Hematopoietic multipotent progenitor cell (in vitro differentiated cells): Measurements from ENCODE around the gene ODAPH. TPM values are rescaled to one million over a fixed set of nuclear protein-coding genes. Genes with fewer than 3 reads are reported as not detected.
"Not testable (repeated sequence)": the region's sequence is repeated elsewhere in the genome, so short reads cannot be mapped to it uniquely, and the experiment has no call there.

Experiments used
- DNase-seq, 3 donors: peaks; one replicate each; pipeline ENCODE4 v3.0.0-alpha.2; 2011 to 2015; ENCODE audit warnings: low read depth in 2 of 3, low spot score in 2 of 3
- total RNA-seq: library from RNA; depleted of rRNA; stranded (reverse); fragments of >200 nt; gene quantifications from one replicate; pipeline ENCODE4 v1.2.3, GENCODE V29; 2012

The ODAPH gene
- total RNA-seq, 1 donor: not detected

DNA sequence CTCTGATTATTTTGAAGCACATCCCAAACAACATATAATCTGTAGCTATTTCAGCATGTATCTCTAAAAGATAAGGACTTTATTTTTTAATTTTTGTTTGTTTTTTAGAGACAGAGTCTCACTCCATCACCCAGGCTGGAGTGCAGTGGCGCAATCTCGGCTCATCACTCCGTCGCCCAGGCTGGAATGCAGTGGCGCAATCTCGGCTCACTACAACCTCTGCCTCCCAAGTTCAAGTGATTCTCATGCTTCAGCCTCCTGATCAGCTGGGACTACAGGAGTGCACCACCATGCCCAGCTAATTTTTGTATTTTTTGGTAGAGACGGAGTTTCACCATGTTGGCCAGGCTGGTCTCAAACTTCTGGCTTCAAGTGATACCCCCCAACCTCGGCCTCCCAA lies 11.6 kb upstream of the ODAPH start:
- DNase-seq: not testable (repeated sequence)

DNA sequence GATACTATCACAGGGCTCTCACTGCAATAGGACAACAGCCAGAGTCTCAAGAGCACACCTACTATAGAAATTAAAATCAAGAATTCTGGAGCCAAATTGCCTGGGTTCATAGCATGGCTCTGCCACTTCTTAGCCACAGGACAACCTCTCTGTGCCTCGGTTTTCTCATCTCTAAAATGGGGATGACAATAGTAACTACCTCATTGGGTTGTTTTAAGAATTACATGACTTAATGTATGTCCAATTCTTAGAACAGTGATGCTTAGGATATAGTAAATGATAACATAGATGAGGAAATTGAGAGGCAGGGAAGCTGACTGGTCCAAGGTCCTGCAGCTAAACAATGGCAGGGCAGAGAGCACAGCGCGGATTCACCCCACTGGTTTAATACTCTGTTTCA lies 11.0 kb upstream of the ODAPH start:
- DNase-seq: no peak

DNA sequence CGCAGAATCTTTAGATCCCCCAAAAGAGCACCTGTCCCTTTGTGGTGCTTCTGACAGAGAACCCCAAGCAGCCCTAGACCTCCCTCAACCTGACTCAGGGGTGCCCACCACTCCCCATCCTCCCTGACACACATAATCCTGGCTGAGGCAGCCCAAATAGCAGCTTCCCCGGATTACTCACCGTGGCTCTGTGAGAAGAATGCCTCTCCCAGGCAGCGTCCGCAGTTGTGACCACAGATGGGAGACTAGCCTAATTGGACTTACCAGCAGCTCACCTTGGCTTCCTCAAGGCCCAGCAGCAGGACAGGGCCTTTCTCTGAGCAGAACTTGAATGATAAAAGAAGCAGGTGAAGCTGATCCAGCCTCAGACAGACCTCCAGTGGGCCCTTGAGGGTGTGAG lies 10.3 kb upstream of the ODAPH start:
- DNase-seq: no peak

- peak in 1 of 3 donors; percentile 4 for DNase-seq
Observed at GRCh38 chr4:75547647-75548387, 8.0 kb upstream of the ODAPH start.

- DNase-seq: no peak
Observed at GRCh38 chr4:75549019-75549418, 6.8 kb upstream of the ODAPH start.

- no peak for DNase-seq
Observed at GRCh38 chr4:75552452-75552851, 3.4 kb upstream of the ODAPH start.

DNA sequence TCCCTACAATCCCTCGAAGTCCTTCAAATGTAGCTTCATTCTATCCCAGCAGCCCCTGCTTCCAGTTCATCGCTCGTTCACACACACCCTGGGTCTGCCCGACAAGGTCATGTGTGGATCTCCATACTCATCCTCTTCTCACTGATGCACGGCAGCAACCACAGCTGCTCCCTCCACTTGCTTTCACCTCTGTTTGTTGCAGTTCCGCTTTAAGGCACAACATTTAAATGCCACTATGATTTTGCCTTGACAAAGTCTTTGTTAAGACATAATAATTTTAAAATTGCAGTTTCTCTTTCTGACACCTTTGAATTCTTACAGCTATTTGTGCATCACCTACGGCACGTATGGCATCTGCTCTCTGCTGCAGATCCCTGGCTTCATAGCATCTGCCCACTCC lies 1.8 kb downstream of the ODAPH start:
- DNase-seq: no peak

DNA sequence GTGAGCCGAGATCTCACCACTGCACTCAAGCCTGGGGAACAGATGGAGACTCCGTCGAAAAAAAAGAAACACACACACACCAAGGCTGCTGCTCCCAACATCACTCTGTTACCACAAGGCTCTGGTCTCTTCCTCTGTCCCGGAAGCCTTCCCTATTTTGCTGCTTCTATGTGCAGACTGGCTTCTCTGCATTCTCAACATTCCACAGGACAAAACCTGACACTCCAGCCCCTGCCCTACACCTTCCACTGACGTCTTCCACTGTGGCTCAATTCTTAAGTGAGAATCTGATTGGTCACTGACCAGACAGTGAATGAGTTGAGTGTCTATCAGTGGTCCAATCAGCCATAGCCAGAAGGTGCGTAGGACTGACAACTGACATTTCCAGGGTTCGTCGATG lies 5.9 kb downstream of the ODAPH start:
- no peak for DNase-seq

DNA sequence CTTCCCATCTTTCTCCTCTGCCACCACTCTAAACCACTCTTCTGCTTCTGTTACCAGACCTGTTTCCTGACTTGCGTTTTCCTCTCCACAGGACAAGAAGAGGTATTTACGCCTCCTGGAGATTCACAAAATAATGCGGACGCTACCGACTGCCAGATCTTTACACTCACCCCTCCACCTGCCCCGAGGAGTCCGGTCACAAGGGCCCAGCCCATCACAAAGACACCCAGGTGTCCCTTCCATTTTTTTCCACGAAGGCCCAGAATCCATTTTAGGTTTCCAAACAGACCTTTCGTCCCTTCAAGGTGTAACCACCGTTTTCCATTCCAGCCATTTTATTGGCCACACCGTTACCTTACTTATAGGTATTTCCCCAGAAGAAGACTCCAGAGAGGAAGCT lies 8.2 kb downstream of the ODAPH start:
- no peak for DNase-seq

DNA sequence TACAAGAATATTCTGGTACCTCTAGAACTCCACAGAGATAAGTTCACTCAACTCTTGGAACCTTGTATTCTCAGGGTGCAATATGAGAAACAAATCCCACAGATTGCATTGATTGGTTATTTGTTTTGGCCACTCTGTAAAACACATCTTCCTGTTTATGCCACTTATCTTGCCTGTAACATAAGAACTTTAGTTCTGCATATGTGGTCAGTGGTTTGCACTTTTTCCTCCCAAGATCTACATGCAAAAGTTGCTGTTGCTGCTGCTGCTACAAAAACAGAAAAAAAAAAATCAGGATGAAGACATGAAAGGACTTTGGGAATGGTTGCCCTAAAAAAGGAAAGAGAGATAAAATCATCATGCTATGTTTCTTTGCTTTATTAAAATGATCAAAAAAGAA lies 9.6 kb downstream of the ODAPH start:
- peak in 2 of 3 donors; percentile 9 to 37 for DNase-seq

DNA sequence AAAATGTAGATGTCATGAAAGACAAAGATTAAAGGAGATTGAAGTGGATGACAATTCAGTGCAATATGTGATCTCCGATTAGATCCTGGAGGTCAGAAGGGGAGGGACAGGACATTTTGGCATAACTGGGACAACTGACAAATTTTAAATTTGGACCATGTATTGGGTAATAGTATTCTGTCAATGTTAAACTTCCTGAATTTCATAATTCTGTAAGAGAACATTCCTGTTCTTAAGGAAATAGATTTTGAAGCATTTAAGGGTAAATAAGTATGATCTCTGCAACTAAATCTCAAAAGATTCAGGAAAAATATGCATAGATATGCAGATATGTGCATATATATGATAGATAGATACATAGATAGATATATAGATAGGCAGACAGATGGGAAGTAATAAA lies 11.0 kb downstream of the ODAPH start:
- DNase-seq: no peak

- DNase-seq: no peak
Observed at GRCh38 chr4:75567725-75568124, 11.9 kb downstream of the ODAPH start.

GRCh38 chr4:75584067-75584466 lies 28.2 kb downstream of the ODAPH start:
- DNase-seq: no peak

DNA sequence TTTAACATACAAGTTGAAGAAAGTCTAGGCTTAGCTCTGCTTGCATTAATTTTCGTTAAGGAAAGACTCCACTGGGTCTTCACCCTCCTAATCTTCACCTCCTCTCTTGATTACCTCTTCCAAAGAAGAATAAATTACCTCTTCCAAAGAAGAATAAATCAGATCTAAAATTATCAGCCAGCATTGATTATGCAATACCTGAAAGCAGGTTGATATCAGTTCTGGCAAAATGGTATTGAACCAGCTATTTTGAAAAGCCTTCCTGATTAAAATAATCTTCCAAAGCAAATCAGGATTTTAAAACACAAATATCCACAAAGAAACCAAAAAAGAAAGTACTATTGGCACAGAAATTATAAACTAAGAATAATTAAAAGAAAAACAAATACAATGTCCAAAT lies 37.5 kb downstream of the ODAPH start:
- no peak for DNase-seq

DNA sequence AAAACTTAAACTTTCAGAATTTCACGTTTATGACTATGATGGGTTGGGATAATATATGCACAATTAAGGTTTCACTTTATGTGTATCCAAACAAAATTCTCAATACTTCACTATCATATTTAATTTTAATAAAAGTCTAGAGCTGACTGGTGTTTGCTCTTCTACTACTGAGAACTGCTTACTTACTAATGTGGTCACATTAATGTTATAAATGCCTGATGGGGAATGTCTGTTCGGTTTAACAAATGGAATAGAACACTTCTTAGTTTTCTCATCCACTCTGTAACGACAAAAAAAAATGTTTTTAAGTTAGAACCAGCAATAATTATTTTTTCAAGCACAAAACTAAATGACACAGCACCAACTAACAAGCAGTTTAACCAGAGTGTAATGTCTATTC lies 40.2 kb downstream of the ODAPH start:
- DNase-seq: no peak

DNA sequence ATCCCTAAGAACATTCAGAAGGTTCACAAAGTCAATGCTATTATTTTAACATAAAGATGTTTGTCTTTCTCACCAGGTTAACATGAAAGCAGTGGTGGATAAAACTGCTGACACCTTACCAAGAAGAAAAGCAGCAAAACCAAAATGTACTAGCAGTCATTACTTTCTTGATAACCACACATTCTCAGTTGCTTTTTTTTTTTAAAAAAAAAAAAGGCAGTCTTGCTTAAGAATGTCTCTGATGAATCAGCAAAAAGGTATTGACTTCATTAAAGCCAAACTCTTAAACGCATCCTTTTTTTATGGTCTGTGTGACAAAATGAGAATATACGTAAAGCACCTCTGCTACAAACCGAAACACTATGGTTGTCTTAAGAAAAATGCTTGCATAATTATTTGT lies 42.5 kb downstream of the ODAPH start:
- DNase-seq: peak in 2 of 3 donors; percentile 11 to 77

GRCh38 chr4:75599647-75600046 lies 43.8 kb downstream of the ODAPH start:
- no peak for DNase-seq

GRCh38 chr4:75605928-75606327 lies 50.1 kb downstream of the ODAPH start:
- DNase-seq: no peak

DNA sequence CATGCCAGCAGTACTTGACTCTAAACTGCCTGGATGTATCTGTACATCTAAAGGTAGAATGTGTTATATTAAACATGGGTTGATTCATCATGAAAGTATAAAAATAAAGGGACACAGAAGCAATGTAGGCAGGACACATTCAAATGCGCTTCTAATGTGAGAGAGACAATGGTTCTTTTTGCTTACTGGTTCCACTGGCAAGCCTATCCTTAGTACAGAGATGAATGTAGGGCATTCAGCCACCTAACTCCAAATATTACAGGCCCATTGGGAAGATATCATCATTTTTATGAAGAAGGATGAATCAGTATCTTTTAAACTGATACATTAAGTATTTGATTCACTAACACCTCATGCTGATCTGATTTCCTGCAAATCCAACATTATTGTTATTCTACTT lies 56.4 kb downstream of the ODAPH start:
- DNase-seq: no peak
